SU-DHL-6 (cell line): ENCODE results near the gene MAPK13.

Experiments
- H2AFZ ChIP-seq: fragments of 200-600 bp; sonication (generic); 2 replicates; pipeline ENCODE4 v1.6.1; 2014; ENCODE audit warnings: low read depth, mild to moderate bottlenecking, moderate library complexity, mixed read lengths, antibody characterized with exemption, low read length; ENCODE audit not compliant: severe bottlenecking
- H3F3A ChIP-seq: fragments of 200-600 bp; shearing (Covaris generic); 2 replicates; pipeline ENCODE4 v1.6.0; 2016; ENCODE audit warnings: antibody characterized with exemption, mild to moderate bottlenecking; ENCODE audit not compliant: insufficient read depth
- H3K27ac ChIP-seq: fragments of 200-600 bp; sonication (generic); 2 replicates; pipeline ENCODE4 v1.5.1; 2016; ENCODE audit warnings: low read depth, mild to moderate bottlenecking, low read length, moderate library complexity, mixed read lengths
- H3K27me3 ChIP-seq: fragments of 200-600 bp; sonication (generic), shearing (Covaris generic); 2 replicates; pipeline ENCODE4 v1.6.0; 2014; ENCODE audit warnings: mild to moderate bottlenecking, low read length
- H3K36me3 ChIP-seq: fragments of 200-600 bp; sonication (generic); 2 replicates; pipeline ENCODE4 v1.6.1; 2014; ENCODE audit warnings: mild to moderate bottlenecking, low read length, mixed read lengths
- H3K4me2 ChIP-seq: fragments of 300-600, 200-600 bp; shearing (Covaris generic), sonication (generic); 2 replicates; pipeline ENCODE4 v1.6.0; 2014; ENCODE audit warnings: low read length, low read depth, mild to moderate bottlenecking; ENCODE audit not compliant: poor library complexity, severe bottlenecking
- H3K4me3 ChIP-seq: fragments of 200-600 bp; sonication (generic); 2 replicates; pipeline ENCODE4 v1.5.1; 2014; ENCODE audit warnings: antibody characterized with exemption, low read length, mild to moderate bottlenecking, mixed read lengths; ENCODE audit not compliant: insufficient read depth, poor library complexity, severe bottlenecking
- H3K79me2 ChIP-seq: fragments of 200-600 bp; sonication (generic); 2 replicates; pipeline ENCODE4 v1.6.1; 2014; ENCODE audit warnings: mild to moderate bottlenecking, low read length, moderate library complexity; ENCODE audit not compliant: insufficient read depth
- H3K9ac ChIP-seq: fragments of 200-600 bp; sonication (generic); 2 replicates; pipeline ENCODE4 v1.7.0; 2014; ENCODE audit warnings: mild to moderate bottlenecking, low read length
- H3K9me2 ChIP-seq: fragments of 200-600 bp; sonication (generic); replicated peaks from 2 replicates; pipeline ENCODE4 v1.6.1; 2014; ENCODE audit warnings: low read length; ENCODE audit not compliant: insufficient read depth
- H3K9me3 ChIP-seq: fragments of 200-600 bp; sonication (generic); 2 replicates; pipeline ENCODE4 v1.6.1; 2014; ENCODE audit warnings: low read length, mixed read lengths; ENCODE audit not compliant: insufficient read depth
- H4K20me1 ChIP-seq: fragments of 200-600 bp; sonication (generic); 2 replicates; pipeline ENCODE4 v1.6.1; 2014; ENCODE audit warnings: low read depth, mild to moderate bottlenecking, antibody characterized with exemption, low read length, moderate library complexity, mixed read lengths
- EZH2phosphoT487 ChIP-seq: fragments of 200-600 bp; sonication (generic), shearing (Covaris generic); conservative IDR thresholded peaks from 2 replicates; pipeline ENCODE4 v1.6.1; 2018; ENCODE audit warnings: mild to moderate bottlenecking, antibody characterized with exemption, low read length, moderate library complexity, mixed read lengths
- TF ChIP-seq, protein P1 (sequence below): fragments of 200-600 bp; sonication (generic); IDR thresholded peaks from one replicate; pipeline ENCODE4 v1.5.1; 2017; ENCODE audit warnings: antibody characterized with exemption, mild to moderate bottlenecking, low read length, moderate library complexity; ENCODE audit not compliant: insufficient read depth, poor library complexity, severe bottlenecking

MAPK13 gene

DNA sequence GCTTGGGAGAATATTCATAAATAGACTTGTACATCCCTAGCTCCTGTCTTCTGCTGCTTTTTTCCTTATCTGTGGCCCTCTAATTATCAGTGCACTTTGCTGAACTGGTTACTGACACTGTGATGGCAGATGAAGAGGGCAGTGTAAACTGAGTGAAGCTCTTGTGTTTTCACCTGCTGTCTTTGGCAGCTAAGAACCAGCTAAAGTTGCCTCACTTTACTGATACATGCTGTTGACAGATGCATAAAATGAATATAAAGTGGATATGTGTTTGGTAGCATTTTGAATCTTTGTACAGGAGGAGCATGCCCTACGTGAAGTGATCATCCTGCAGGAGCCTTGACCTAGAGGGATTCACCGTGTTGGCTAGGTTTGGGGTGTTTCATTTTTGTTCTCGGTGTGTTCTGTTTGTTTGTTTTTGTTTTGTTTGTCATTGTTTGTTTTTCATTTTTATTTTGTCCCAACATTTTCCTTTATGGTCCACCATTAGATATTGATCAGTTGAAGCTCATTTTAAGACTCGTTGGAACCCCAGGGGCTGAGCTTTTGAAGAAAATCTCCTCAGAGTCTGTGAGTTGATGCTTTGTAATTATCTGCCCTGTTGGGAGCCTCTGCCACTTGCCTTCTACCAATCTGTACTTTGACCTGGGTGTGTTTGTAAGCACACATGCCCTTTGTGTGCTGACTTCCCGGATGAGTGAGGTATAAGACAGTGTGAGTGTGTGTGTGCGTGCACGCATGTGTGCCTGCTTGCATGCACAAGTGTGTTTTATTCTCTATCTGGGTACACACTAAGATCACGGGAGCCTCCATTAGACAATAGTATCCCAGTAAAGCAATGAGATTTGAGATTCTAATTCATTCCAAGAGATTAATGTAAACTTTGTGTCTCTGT lies 34.6 kb upstream of the MAPK13 start:
- H3K27ac ChIP-seq: peak overlapping the region; percentile 13; the same call in 1 of the 2 replicates
- H3K4me2 ChIP-seq: no peak overlapping the region
- H4K20me1 ChIP-seq: no peaks in the 10 kb centered on the region
- H3K27me3 ChIP-seq: no peaks in the 10 kb centered on the region
- TF ChIP-seq EZH2phosphoT487: no peak
- TF ChIP-seq, protein P1, sequence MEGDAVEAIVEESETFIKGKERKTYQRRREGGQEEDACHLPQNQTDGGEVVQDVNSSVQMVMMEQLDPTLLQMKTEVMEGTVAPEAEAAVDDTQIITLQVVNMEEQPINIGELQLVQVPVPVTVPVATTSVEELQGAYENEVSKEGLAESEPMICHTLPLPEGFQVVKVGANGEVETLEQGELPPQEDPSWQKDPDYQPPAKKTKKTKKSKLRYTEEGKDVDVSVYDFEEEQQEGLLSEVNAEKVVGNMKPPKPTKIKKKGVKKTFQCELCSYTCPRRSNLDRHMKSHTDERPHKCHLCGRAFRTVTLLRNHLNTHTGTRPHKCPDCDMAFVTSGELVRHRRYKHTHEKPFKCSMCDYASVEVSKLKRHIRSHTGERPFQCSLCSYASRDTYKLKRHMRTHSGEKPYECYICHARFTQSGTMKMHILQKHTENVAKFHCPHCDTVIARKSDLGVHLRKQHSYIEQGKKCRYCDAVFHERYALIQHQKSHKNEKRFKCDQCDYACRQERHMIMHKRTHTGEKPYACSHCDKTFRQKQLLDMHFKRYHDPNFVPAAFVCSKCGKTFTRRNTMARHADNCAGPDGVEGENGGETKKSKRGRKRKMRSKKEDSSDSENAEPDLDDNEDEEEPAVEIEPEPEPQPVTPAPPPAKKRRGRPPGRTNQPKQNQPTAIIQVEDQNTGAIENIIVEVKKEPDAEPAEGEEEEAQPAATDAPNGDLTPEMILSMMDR: no peak
- no peaks in the 10 kb centered on the region for H3K9me3 ChIP-seq
- peaks cover 25% of the 10 kb centered on the region for H3F3A ChIP-seq
- no peak overlapping the region for H3K4me3 ChIP-seq
- H3K9me2 ChIP-seq: no peaks in the 10 kb centered on the region
- peak overlapping the region; percentile 20; the same call in 1 of the 2 replicates for H3K9ac ChIP-seq
- H3K36me3 ChIP-seq: peaks cover 12% of the 10 kb centered on the region
- H3K79me2 ChIP-seq: no peaks in the 10 kb centered on the region
- H2AFZ ChIP-seq: no peak overlapping the region

DNA sequence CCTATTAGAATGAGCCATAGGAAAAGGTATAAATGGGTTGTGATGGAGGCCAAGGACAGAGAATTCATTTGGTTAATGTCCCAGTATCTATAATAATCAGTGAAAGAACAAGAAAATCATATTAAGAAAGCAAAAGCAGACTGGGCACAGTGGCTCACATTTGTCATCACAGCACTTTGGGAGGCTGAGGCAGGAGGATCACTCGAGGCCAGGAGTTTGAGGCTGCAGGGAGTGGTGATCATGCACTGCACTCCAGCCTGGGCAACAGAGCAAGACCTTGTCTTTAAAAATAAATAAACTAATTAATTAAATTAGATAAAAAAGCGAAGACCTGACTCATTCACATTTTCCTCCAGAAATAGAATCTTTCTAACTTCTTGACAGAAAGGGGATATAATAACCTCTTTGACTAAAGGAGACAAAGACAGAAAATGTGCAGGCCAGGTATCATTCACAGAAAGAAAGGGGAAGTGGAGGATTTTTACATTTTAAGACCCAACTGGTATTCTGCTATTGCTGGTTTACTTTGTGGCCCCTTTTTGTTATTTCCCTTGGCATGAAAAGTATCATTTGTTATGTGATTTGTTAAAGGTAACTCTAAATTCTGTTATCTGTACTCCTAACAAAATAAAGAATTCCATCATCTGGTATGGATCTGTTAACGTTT lies 31.9 kb upstream of the MAPK13 start:
- Histone ChIP-seq H2AFZ (no peak overlapping the region), H3K27ac (no peak overlapping the region; the same call in 1 of the 2 replicates), H3F3A (peaks cover 13% of the 10 kb centered on the region), H3K27me3 (no peaks in the 10 kb centered on the region), H3K9ac (no peak overlapping the region), H3K4me3 (no peak overlapping the region), H3K4me2 (no peak overlapping the region), H3K9me3 (no peaks in the 10 kb centered on the region), H3K36me3 (peaks cover 22% of the 10 kb centered on the region; the same call in 1 of the 2 replicates), H3K9me2 (no peaks in the 10 kb centered on the region), H3K79me2 (no peaks in the 10 kb centered on the region), H4K20me1 (no peaks in the 10 kb centered on the region)
- no peak for TF ChIP-seq EZH2phosphoT487
- TF ChIP-seq, protein P1: no peak

DNA sequence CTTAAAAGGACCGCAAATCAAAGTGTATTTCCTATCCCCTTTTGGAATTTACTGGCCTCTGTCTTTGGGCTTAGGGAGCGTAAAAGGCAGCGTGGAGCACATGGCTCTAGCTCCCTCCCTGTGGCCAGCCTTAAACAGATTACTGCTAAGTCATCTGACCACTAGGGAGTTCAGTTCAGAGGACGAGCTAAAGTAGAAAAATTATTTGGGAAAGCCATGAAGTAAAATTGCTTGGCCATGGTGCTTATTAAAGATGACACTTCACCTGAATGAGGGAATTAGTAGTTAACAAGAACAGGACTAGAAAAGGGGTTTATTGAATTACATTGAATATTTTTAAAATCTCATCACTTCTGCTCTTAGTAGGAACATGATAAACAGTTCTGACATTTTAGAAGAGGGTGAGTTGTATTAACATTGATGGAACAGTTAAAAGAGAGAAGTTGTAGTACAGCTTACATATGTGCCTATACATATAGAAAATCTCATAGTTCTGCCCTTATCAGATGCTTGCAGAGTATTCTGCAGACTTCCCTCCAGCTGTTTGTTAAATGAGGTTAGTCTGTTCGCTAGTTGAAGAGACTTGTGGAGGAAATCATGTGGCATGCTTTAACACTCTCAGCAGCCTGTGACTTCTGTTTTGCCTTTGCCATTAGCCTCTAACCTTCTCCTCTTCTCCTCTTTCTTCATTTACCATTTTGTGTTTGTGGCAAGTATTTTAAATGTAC lies 31.2 kb upstream of the MAPK13 start:
- H3K27ac ChIP-seq: peak overlapping the region; percentile 11; the same call in 1 of the 2 replicates
- H3K4me2 ChIP-seq: no peak overlapping the region
- no peaks in the 10 kb centered on the region for H4K20me1 ChIP-seq
- H2AFZ ChIP-seq: no peak overlapping the region
- H3K9me2 ChIP-seq: no peaks in the 10 kb centered on the region
- H3K27me3 ChIP-seq: no peaks in the 10 kb centered on the region
- TF ChIP-seq, protein P1: no peak
- no peak for TF ChIP-seq EZH2phosphoT487
- H3F3A ChIP-seq: peaks cover 7% of the 10 kb centered on the region
- no peak overlapping the region for H3K9ac ChIP-seq
- no peaks in the 10 kb centered on the region for H3K79me2 ChIP-seq
- peaks cover 26% of the 10 kb centered on the region; the same call in 1 of the 2 replicates for H3K36me3 ChIP-seq
- H3K4me3 ChIP-seq: no peak overlapping the region
- no peaks in the 10 kb centered on the region for H3K9me3 ChIP-seq
